ENCODE results near the gene IFI16.
"Not testable (repeated sequence)": the region's sequence is repeated elsewhere in the genome, so short reads cannot be mapped to it uniquely, and the experiment has no call there.

The IFI16 gene

GRCh38 chr1:159009704-159010361, at the start of gene IFI16:
TSS of gene IFI16 (plus strand) at chr1:159009907. CDS start at chr1:159014681, 4,774 bp downstream.
- DNase-seq = peak; percentile 66 to 83

DNA sequence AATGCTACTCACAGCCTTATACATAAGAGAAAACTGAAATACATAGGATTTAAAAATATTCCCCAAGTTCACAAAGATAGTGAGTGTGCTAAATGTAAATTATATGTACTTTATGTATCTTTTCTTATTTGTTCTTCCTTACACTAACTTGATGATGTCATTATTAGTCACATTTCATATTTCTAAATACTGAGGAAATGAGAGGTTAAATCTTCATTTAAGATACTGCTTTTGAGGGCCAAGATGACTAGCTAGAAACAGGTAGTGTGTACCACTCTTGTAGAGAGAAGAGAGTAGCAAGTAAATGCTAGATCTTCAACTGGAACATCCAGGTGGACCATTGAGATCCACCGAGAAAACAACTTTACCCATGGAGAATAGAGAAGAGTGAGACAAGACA, 48.5 kb upstream of the IFI16 start:
- no peak for DNase-seq

DNA sequence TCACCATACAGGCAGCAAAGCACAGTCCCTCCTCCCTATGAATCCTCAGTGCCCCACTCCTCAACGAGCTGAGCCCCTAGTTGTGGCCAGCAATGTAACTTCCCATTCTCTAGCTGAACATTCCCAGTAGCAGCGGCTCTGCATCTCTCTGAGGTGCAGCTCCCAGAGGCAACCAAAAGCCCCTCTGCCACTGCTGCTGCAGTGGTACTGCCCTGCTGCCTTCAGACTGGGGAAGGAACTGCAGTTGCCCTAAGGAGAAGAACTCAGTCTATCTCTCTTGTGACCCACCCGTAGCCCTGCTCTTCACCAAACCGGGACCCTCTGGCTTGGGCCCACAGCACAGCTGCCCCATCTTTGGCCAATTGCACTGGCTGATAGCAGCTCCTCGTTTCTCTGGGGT, 46.7 kb upstream of the IFI16 start:
- no peak for DNase-seq

GRCh38 chr1:158969166-158969565, 40.5 kb upstream of the IFI16 start:
- no peak for DNase-seq

- no peak for DNase-seq
Measured at GRCh38 chr1:158969855-158970254, 39.9 kb upstream of the IFI16 start.

DNA sequence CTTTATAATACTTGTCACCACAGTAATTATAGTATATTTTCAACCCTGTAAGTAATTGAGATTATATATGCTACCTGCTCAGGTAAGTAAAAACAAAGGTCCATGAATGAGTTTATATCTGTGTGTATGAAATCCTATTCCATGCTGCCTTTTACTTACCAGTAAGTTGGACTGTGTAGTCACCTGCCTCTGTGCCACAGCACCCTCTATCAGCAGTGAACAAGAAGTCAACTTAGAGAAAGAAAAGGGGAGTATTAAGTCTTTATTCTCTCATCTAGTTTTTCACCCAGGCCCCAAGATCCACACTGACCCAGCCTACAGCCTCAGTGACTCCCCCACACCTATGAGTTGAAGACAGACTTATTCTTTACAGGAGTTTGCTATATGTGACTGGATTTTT, 36.9 kb upstream of the IFI16 start:
- DNase-seq = peak in 1 of 2 donors; percentile 26

- no peak for DNase-seq
Measured at GRCh38 chr1:158976219-158976618, 33.5 kb upstream of the IFI16 start.

GRCh38 chr1:158978730-158979129, 31.0 kb upstream of the IFI16 start:
- DNase-seq = peak in 1 of 2 donors; percentile 48

DNA sequence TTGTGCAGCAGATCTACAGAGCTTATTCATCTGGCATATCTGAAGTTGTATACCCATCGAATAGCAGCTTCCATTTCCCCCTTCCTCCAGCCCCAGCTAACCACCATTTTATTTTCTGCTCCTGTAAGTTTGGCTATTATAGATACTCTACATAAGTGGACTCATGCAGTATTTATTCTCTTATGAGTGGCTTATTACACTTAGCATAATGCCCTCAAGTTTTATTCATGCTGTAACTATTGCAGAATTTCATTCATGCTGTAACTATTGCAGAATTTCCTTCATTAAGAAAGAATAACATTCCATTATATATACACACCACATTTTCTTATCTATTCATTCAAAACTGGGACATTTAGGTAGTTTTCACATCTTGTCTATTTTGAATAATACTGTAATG, 30.5 kb upstream of the IFI16 start:
- DNase-seq = no peak

DNA sequence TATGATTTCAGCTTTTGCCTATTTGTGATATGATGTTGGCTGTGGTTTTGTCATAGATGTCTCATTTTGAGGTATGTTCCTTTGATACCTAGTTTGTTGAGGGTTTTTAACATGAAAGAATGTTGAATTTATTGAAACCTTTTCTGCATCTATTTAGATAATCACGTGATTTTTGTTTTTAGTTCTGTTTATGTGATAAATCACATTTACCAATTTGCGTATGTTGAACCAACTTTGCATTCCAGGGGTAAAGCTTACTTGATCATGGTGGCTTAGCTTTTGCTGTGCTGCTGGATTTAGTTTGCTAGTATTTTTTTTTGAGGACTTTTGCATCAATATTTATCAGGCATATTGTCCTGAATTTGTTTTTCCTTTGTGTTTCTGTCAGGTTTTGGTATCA, 26.5 kb upstream of the IFI16 start:
- no peak for DNase-seq

GRCh38 chr1:158984386-158984785, 25.3 kb upstream of the IFI16 start:
- DNase-seq = no peak

GRCh38 chr1:158989424-158989823, 20.3 kb upstream of the IFI16 start:
- no peak for DNase-seq

DNA sequence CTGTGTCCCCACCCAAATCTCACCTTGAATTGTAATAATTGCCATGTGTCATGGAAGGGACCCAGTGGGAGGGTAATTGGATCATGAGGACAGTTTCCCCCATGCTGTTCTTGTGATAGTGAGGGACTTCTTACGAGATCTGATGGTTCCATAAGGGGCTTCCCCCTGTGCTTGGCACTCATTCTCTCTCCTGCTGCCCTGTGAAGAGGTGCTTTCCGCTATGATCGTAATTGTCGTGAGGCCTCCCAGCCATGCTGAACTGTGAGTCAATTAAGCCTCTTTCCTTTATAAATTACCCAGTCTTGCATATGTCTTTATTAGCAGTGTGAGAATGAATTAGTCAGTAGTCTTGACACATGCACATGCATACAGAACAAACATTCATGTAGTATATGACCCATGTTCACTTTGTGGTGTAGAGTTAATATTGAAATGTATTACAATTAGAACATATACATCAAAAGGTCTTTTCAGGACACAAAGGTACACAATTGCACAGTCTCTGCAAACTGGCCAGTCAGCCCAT, 16.9 kb upstream of the IFI16 start:
- no peak for DNase-seq

DNA sequence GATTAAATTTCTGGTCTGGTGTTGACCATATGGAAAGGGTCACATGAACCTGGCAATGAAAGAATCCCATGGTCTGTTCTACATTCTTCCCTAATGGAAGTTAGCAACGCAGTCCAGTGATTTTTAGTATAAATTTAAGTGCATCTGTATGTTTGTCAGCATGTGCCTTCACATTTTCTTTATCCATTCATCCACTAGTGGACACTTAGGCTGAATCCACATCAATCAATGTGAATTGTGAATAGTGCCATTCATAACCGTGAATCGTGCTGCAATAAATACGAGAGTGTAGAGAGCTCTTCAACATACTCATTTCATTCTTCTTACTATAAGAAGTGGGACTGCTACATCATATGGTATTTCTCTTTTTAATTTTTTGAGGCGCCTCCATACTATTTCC, 12.7 kb upstream of the IFI16 start:
- DNase-seq = no peak

DNA sequence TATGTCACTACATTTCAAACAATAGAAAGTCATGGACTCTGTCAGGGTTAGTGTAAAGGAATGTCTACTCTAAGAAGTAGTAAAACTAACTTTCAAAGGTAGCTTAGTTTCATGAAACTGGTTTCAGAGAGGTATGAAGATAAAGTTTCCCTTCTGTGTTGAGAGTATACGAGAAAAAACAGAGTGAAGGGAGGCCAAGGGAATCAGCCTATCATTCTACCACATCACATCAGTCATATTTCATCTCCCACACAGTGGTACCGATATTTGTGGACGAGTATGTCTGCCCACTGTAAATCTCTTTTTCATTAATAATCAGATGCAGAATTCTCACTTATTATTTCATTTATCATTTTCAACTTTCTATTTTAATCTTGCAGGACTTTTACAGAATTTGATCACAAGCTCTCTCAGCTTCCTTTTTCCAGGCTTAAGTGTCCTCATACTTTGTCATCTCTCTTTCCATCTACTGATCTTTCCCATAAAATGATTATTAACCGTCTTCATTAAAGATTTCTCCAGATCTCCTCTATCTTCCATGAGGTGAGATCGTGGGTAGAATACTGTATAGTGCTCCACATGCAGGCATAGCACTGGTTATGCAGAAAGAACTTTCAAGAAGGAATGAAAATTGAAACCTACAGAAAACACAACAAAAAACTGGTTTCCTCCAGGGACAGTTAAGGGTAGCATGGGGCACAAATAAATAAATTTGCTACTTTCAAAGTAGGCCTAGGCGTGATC, 11.5 kb upstream of the IFI16 start:
- DNase-seq = no peak

DNA sequence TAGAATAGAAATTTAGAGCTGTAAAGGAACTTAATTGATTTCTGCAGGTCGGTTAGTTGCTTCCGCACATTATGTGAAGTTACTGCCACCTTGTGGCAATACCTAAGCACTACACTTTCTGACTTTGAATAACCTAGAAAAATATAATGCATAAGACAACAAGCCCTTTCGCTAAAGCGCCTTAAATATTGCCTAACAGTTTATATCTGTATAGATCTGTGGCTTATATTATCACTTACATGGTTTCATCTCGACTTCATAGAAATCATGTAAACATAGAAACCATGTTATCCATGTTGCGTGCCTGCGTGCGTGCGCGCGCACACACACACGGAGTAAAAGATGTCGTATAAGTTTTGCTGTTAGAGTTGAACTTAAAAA, 10.9 kb upstream of the IFI16 start:
- peak; percentile 45 to 82 for DNase-seq

- DNase-seq = no peak
Measured at GRCh38 chr1:158999316-159000069, 10.2 kb upstream of the IFI16 start.

- DNase-seq = no peak
Measured at GRCh38 chr1:159000070-159000409, 9.7 kb upstream of the IFI16 start.

DNA sequence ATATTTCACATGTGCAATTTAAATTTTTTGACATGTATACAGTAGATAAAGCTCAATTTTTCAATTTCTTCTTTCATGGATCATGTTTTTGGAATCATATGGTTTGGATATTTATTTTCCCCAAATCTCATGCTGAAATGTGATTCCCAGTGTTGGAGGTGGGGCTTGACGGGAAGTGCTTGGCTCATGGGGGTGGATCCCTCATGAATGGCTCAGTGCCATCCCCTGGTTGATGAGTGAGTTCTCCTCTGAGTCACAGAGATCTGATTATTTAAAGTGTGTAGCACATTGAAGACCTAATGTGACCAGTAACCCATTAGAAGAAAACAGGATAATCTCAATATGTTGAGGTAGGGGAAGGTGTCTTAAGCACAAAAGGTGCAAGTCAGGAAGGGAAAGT, 9.1 kb upstream of the IFI16 start:
- no peak for DNase-seq

- DNase-seq = no peak
Measured at GRCh38 chr1:159005161-159005560, 4.5 kb upstream of the IFI16 start.

- DNase-seq = no peak
Measured at GRCh38 chr1:159005676-159006075, 4.0 kb upstream of the IFI16 start.

DNA sequence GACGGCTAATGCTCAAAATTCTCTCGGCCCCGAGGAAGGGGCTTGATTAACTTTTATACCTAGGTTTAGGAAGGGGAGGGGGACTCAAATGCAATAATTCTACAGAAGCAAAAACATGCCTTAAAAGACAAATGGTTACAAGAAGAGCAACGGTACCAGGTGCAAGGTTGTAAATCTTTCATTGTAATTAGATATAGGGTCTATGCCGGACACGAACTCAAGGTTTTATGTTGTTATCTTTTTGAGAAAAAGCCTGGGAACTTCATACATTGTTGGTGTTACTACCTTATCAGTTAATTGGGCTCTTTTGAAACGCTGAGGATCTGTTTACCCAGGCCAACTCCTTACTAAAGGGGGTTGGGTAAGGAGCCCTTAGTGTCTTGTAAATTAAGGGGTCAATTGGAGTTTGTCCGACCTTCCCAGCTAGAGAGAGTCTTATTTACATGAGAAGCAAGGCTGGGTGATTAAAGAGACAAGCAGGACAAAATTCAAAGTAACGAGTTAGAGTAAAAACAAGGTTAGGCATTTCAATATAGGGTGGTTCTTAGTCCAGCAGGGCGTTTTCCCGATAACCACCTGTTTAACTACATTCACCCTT, 3.4 kb upstream of the IFI16 start:
- not testable (repeated sequence) for DNase-seq

DNA sequence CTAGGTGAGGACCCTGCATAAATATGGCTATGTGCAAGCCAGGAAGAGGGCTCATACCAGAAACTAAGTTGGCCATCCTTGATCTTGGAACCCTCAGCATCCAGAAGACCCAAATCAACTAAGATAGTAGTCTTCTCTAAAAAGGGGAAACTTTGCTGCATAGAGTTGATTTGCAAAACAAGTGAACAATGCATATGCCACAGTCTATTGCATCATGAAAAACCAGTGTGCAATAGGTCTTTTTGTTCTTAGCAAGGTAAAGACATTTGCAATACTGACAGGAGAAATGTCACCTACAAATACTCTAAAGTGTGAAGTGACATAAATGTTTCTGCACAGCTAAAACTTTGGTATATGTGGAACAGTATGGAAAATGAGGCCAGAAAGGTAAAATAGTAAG, 2.0 kb upstream of the IFI16 start:
- no peak for DNase-seq

Data from CD4-positive, alpha-beta T cell treated with Interleukin-4 for 1 hour (primary cell).